GM20000 (cell line): ENCODE results near the gene SRPRB.

ENCODE experiments used
- DNase-seq: peaks from one replicate; pipeline ENCODE4 v3.0.0; 2012; ENCODE audit warnings: low spot score
- TF ChIP-seq, protein P1 (sequence below): IDR thresholded peaks from 2 replicates; pipeline ENCODE4 v1.5.1; 2012; ENCODE audit warnings: mild to moderate bottlenecking, control low read depth; ENCODE audit errors: extremely low read depth, missing control alignments

SRPRB gene

DNA sequence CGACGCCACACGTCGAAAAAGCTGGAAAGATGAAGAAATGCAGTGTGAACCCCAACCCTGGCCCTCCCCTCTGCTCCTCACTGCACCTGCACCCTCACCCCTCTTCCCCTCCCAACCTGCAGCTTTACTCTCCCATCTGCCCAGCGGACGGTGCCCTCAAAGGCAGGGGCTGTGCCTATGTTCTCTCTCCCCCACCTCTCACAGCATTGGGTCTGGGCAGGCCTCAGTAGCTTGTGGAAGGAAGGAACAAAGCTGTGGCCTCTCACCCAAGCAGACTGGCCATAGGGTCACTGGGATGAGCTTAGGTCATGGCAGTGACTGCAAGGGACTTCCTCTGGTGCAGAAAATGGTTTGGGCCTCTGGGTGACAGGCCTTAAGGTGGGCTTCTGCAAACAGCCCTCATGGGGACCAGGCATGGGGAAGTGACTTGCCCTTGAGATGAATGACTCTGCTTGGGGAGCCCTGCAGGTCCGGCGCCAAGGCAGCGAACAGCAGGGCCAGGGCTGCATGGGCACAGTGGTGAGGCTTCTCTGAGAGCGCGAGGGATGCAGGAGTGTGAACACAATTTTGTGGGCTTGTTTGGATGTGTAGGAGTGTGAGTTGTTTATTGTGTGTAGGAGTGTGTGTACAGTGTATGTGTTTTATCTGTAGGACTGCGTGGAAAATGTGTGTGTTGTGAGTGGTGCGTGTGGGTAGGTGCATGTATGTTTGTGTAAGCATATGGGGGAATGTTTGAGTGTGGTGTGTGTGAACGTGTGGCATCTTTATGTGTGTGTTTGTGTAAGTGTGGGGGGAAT lies 29.2 kb downstream of the SRPRB start:
- DNase-seq = no peak

DNA sequence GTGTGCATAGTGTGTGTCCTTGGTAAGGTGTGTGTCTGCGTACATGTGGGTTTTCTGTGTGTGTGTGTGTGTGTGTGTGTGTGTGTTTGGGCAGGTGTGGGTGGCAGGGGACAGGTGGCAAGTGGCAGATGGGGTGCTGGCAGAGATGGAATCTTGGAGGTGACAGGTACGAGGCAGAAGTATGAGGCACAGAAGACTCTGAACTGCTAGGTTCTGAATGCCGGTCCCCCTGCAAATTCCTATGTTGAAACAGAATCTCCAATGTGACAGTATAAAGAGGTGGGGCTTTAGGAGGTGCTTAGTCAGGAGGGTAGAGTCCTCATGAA lies 29.8 kb downstream of the SRPRB start:
- DNase-seq = no peak
- TF ChIP-seq, protein P1, sequence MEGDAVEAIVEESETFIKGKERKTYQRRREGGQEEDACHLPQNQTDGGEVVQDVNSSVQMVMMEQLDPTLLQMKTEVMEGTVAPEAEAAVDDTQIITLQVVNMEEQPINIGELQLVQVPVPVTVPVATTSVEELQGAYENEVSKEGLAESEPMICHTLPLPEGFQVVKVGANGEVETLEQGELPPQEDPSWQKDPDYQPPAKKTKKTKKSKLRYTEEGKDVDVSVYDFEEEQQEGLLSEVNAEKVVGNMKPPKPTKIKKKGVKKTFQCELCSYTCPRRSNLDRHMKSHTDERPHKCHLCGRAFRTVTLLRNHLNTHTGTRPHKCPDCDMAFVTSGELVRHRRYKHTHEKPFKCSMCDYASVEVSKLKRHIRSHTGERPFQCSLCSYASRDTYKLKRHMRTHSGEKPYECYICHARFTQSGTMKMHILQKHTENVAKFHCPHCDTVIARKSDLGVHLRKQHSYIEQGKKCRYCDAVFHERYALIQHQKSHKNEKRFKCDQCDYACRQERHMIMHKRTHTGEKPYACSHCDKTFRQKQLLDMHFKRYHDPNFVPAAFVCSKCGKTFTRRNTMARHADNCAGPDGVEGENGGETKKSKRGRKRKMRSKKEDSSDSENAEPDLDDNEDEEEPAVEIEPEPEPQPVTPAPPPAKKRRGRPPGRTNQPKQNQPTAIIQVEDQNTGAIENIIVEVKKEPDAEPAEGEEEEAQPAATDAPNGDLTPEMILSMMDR = no peak

More for the DNA sequence above, 29.2 kb downstream of the SRPRB start:
- TF ChIP-seq, protein P1 = no peak

DNA sequence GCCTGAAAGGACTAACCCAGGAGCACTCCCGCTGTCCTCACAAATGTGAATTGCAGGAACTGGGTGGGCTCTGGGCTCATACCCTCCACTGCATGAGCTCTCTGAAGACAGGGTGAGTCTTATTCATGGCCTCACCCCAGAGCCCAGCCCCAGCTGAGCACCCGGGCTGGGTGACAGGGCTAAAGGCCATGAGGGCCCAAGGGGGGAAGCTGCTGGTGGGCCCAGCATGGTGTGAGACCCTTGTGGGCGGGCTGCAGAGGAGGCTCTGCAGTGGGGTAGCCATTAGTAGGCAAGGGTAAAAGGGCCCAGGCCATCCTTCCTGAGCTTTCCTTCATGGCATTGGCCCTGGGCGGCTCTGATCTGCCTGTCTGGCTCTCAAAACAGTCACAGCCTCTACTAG lies 30.3 kb downstream of the SRPRB start:
- TF ChIP-seq, protein P1 = no peak
- DNase-seq = no peak

DNA sequence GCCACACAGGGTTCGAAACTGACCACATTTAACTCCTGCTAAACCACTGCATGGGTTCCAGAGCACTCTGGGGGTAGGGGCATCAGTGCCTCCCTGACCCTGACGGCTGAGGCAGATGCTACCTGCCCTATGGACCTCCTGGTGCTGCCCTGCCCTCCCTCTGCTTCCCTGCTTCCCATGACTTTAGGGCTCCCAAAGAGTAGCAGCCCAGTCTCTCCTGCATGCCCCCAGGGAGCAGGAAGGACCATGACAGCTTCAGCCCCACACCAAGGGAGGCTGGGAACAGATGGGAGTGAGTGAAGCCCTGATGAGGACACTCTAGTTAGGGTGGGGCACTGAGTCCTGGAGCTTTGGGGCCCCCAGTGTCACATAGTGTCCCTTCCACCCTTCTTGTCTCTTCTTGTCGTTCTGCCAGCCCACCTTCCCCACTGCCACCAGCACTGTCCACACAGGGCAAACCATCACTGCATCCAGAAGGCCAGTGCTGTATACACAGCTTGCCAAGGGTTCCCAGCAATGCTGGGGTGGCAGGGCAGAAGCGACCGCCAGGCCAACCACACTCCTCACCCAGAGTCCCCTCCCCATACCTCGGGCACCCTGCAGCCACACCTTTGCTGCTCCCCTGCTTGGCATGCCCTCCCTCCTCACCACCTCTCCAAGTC lies 31.0 kb downstream of the SRPRB start:
- no peak for DNase-seq

DNA sequence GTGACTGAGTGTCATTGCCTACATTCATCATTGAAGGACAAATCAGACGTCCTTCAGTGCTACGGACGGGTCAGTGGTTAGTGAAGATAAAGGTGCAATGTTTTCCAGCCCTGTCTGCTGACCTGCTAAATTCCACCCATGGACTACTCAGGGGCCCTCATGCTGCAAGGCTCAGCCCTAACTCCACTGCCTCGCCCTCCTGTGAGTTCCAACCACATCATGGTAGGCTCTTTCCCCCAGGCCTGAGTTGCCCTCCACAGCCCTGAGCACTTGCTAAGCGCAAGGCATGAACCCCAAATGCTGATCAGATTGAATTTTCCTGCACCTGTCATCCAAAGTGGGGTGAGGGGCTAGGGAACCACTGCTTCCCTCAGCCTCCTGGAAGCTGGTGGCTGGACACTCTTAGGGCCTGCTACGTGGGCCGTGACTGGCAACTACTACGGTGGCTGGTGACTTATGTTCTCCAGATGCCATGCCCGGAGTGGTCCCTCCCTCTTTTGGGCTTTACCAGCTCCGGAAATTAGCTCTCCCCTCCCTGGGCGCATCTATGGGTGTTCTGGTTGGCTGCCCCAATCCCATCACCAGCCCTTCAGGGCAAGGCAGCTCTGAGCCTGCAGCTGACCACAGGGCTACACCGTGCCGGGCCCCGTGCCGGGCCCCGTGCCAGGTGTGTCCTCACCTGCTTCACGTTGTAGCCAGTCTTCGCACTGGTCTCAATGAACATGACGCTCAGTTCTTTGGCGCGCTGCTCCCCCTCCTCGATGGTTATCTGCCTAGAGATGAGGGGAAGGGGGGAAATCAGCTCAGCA lies 32.1 kb downstream of the SRPRB start:
- no peak for DNase-seq
- TF ChIP-seq, protein P1 = no peak

More for the DNA sequence above, 31.0 kb downstream of the SRPRB start:
- TF ChIP-seq, protein P1 = no peak

DNA sequence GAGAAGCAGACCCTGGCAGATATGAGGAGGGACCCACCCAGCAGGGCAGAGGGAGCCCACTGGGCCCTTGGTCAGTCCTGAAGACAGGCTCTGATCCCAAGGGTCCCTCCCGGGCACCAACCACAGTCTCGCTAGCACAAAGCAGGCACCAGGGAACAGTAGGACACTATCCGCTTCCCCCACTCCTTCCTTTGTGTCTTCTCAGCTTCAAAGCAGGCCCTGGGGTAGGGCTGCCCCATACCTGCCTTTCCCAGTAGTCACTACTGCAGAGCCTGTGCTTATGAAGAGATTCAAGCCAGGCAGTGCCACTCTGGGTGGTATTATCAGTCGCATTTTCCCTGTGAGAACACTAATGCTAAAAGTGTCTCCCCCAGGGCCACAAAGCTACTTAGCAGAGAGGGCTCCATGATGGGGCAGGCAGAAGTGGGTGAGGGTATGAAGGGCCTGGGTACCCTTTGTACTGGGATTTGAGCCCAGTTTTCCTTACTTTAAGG lies 32.7 kb downstream of the SRPRB start:
- TF ChIP-seq, protein P1 = no peak

More for the DNA sequence above, 32.7 kb downstream of the SRPRB start:
- DNase-seq = no peak
